ENCODE results near the gene SLC5A6. TPM values are rescaled to one million over a fixed set of nuclear protein-coding genes. Genes with fewer than 3 reads are reported as not detected.

SLC5A6 gene
- polyA plus RNA-seq, 2 of the 4 experiments (the other 2 are of a cell fraction) = 82.7 to 86.7 TPM

DNA sequence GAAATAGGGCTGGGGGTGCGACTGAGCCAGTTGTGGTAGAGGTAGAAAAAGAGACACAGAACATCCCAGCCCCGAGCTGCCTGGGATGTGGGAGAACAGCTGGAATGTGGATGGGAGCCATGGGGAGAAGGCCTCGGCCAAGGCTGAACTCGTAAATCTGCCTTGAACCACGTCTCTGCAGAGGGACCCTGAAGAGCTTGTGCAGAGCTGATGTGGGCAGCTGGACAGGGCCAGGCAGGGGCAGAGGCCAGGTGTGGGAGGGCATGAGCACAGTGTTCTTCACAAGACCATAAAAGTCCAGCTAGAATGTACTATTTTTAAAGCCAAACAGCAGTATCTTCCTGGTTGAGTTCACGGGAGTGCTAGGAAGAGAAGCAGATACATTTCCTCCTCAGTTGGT lies 57.6 kb downstream of the SLC5A6 start:
- ChIA-PET POLR2A (no interaction called here), CTCF (interaction anchor here (1.2 to 5.1 kb wide), 6 partner anchors 14 to 149 kb away, joined by 3 to 36 read pairs (median 5); no protein-coding TSS in a partner anchor)
- Histone ChIP-seq H3K4me1 (0 out of 3 replicates have a peak, but pooled peaks cover 8% of the 10 kb centered on the region), H3K27ac (no peak overlapping the region), H3K9me3 (no peaks in the 10 kb centered on the region), H3K4me2 (no peak overlapping the region), H3K4me3 (no peak overlapping the region)
- no peak for ATAC-seq
- DNase-seq (ENCODE audit: low read depth in 1 of 2, low spot score in 1 of 2) = no peak
- TF ChIP-seq RNF2 (IDR thresholded peaks at IDR 0.05; ENCODE audit: borderline replicate concordance, low read depth) = no peak
- TF ChIP-seq CTCF (IDR thresholded peaks at IDR 0.05) = no peak
- no peak for TF ChIP-seq MAX (IDR thresholded peaks at IDR 0.05)
- TF ChIP-seq NR3C1 (IDR thresholded peaks at IDR 0.05) = no peak
- TF ChIP-seq HEYL (CRISPR knock-in tag; IDR thresholded peaks at IDR 0.05) = no peak
- TF ChIP-seq JUNB (IDR thresholded peaks at IDR 0.05) = no peak
- TF ChIP-seq ZSCAN20 (CRISPR knock-in tag; IDR thresholded peaks at IDR 0.05) = no peak
- no peak for TF ChIP-seq KDM1A (IDR thresholded peaks at IDR 0.05; ENCODE audit: low read depth)
- TF ChIP-seq REST (IDR thresholded peaks at IDR 0.05) = no peak
- TF ChIP-seq RAD21 (conservative IDR thresholded peaks at IDR 0.05 in 1 of 2, IDR thresholded peaks at IDR 0.05 in 1 of 2) = no peak
- TF ChIP-seq, protein P1, sequence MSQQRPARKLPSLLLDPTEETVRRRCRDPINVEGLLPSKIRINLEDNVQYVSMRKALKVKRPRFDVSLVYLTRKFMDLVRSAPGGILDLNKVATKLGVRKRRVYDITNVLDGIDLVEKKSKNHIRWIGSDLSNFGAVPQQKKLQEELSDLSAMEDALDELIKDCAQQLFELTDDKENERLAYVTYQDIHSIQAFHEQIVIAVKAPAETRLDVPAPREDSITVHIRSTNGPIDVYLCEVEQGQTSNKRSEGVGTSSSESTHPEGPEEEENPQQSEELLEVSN (IDR thresholded peaks at IDR 0.05; ENCODE audit: borderline replicate concordance, low read depth) = no peak
- TF ChIP-seq SMC3 (IDR thresholded peaks at IDR 0.05) = no peak
- no peak for TF ChIP-seq JUN (IDR thresholded peaks at IDR 0.05)
- FAIRE-seq = no peak
- 81% methylated on average over 6 of the region's 6 CpGs for WGBS (ENCODE audit: missing lambda C conversion rate)

- Histone ChIP-seq H3K4me2 (no peak overlapping the region), H3K9me3 (no peaks in the 10 kb centered on the region), H3K4me3 (no peak overlapping the region), H3K4me1 (0 out of 3 replicates have a peak, but pooled peaks cover 8% of the 10 kb centered on the region), H3K27ac (no peak overlapping the region)
- FAIRE-seq = no peak
- TF ChIP-seq CHD4 (IDR thresholded peaks at IDR 0.05; ENCODE audit: borderline replicate concordance) = no peak
- TF ChIP-seq FOXS1 (CRISPR knock-in tag; IDR thresholded peaks at IDR 0.05) = no peak
- TF ChIP-seq RARB (CRISPR knock-in tag; IDR thresholded peaks at IDR 0.05) = no peak
- TF ChIP-seq PHF8 (IDR thresholded peaks at IDR 0.05; ENCODE audit: borderline replicate concordance, low read depth) = no peak
- no peak for TF ChIP-seq ESRRA (IDR thresholded peaks at IDR 0.05; ENCODE audit: borderline replicate concordance, low read length)
- TF ChIP-seq, protein P2, sequence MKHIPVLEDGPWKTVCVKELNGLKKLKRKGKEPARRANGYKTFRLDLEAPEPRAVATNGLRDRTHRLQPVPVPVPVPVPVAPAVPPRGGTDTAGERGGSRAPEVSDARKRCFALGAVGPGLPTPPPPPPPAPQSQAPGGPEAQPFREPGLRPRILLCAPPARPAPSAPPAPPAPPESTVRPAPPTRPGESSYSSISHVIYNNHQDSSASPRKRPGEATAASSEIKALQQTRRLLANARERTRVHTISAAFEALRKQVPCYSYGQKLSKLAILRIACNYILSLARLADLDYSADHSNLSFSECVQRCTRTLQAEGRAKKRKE (CRISPR knock-in tag; IDR thresholded peaks at IDR 0.05; ENCODE audit: low read depth) = no peak
- TF ChIP-seq NR3C1 (IDR thresholded peaks at IDR 0.05) = no peak
- TF ChIP-seq SREBF2 (IDR thresholded peaks at IDR 0.05) = no peak
- no peak for TF ChIP-seq CEBPB (IDR thresholded peaks at IDR 0.05)
- ChIA-PET CTCF (interaction anchor here (0.8 to 5.1 kb wide), 13 partner anchors 10 to 151 kb away, joined by 3 to 36 read pairs (median 4); partner anchors contain the start of gene PREB), POLR2A (no interaction called here)
- DNase-seq (ENCODE audit: low read depth in 1 of 2, low spot score in 1 of 2) = no peak
- ATAC-seq = peak in 1 of 2 experiments; percentile 13; a peak in 2 of 6 replicates
- 81% methylated on average over 2 of the region's 2 CpGs for WGBS (ENCODE audit: missing lambda C conversion rate)
Observed at GRCh38 chr2:27152796-27153464, 59.1 kb downstream of the SLC5A6 start.
